Activated gamma-delta T cell treated with Interleukin-2 at 50 U/mL for 16 hours (primary cell): Measurements from ENCODE around the gene NPC1L1.

Experiments used
- DNase-seq: peaks from one replicate; pipeline ENCODE4 v3.0.0-alpha.2; 2020

NPC1L1 gene

GRCh38 chr7:44469461-44470134 lies 71.5 kb downstream of the NPC1L1 start:
- no peak for DNase-seq

DNA sequence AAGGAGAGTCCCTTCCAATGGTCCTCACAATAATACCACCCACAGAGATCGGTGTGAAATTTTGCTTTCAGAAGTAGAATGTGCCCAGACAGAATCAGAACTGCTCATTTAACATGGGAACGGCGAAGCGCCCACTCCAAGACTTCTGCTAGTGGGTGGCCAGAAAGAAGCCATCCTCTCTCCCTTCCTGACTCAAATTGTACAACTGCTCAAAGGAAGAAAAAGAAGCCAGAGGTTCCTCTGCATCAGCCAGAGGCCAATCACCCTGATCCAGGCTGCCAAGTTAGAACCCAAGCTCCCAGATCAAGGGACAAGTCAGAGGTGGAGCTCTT lies 73.9 kb downstream of the NPC1L1 start:
- no peak for DNase-seq

GRCh38 chr7:44466300-44467216 lies 74.6 kb downstream of the NPC1L1 start:
- DNase-seq: no peak

DNA sequence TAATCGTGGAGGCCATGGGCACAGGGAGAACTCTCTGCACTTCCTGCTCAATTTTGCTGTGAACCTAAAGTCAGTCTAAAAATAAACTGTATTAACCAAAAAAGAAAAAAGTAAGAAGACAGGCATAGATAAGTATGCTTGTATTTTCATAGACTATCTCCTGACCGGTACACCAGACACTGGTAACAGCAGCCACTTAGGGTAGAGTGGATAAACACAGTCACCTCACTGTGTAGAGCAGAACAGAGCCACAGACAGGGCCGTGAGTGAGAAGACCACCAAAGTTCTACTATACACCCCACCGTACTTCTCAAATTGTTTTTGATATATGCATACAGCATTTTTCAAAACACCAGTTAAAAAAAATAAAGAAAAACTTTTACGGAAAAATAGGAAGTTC lies 75.6 kb downstream of the NPC1L1 start:
- no peak for DNase-seq

- no peak for DNase-seq
These were observed 77.8 kb downstream of the NPC1L1 start for GRCh38 chr7:44463169-44463808.
